ENCODE measurements around the gene SMIM1.

SMIM1 gene

DNA sequence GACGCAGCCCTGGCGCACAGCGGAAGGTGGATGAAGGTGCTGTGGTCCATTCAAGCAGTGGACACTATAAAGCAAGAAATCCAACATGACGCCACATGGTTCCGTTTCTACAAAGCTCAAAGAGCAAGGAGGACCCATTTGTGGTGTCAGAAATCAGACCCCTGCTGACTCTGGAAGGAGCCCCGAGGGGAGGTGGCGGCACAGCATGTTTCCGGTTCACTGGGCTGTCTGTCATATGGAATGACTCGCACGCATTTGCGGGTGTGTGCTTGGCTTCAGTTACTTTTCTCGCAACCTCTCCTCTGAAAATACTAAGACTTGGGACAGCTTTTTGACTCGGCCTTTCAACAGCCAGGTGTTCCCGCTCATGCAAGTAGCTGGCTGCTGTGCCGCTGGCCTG lies 52.8 kb downstream of the SMIM1 start:
- H3K4me3 ChIP-seq (ENCODE audit: low read depth, low read length), result no peak overlapping the region

More for the DNA sequence above, 52.8 kb downstream of the SMIM1 start:
- H3K36me3 ChIP-seq (ENCODE audit: insufficient read depth, low read length), result 0 out of 2 replicates have a peak, but pooled peaks cover 5% of the 10 kb centered on the region
- no peaks in the 10 kb centered on the region for H3K79me2 ChIP-seq (ENCODE audit: control insufficient read depth, insufficient read depth, low read length, unreplicated experiment)
- H3K4me1 ChIP-seq (ENCODE audit: control insufficient read depth, insufficient read depth, low read length, unreplicated experiment), result no peaks in the 10 kb centered on the region
- H3K27me3 ChIP-seq (ENCODE audit: insufficient read depth, low read length), result no peaks in the 10 kb centered on the region
- H2AFZ ChIP-seq (ENCODE audit: low read length, unreplicated experiment), result no peak overlapping the region
- no peak overlapping the region for H3K27ac ChIP-seq (ENCODE audit: low read depth, low read length)

Measured in ACC112 (cell line).